Left renal pelvis (tissue), 4 donors: Measurements from ENCODE around the gene CLCN6. TPM values are rescaled to one million over a fixed set of nuclear protein-coding genes. Genes with fewer than 3 reads are reported as not detected.
"Not testable (repeated sequence)": the region's sequence is repeated elsewhere in the genome, so short reads cannot be mapped to it uniquely, and the experiment has no call there.

Source experiments
- DNase-seq, 4 donors: peaks; one replicate each; pipeline ENCODE4 v3.0.0-alpha.2; 2013; ENCODE audit warnings: low read depth in 4 of 4, low spot score in 3 of 4
- polyA plus RNA-seq, 4 donors: library from polyadenylated mRNA; unstranded; fragments of 120-200 nt; gene quantifications; one replicate each; pipeline ENCODE4 v1.2.1, GENCODE V29; 2013; ENCODE audit not compliant: insufficient read length in 4 of 4

The CLCN6 gene
- polyA plus RNA-seq, 4 donors: 13.8 to 28.3 (median 18.6) TPM

- no peak for DNase-seq
Measured at GRCh38 chr1:11794446-11795237, 11.3 kb upstream of the CLCN6 start.

- DNase-seq: no peak
Measured at GRCh38 chr1:11795238-11795890, 10.6 kb upstream of the CLCN6 start.

- DNase-seq: no peak
Measured at GRCh38 chr1:11796036-11796828, 9.8 kb upstream of the CLCN6 start.

GRCh38 chr1:11797525-11798216, 8.3 kb upstream of the CLCN6 start:
- no peak for DNase-seq

- no peak for DNase-seq
Measured at GRCh38 chr1:11799099-11799498, 6.9 kb upstream of the CLCN6 start.

- no peak for DNase-seq
Measured at GRCh38 chr1:11799896-11800295, 6.1 kb upstream of the CLCN6 start.

- no peak for DNase-seq
Measured at GRCh38 chr1:11800391-11800755, 5.6 kb upstream of the CLCN6 start.

GRCh38 chr1:11800756-11801433, 5.1 kb upstream of the CLCN6 start:
- no peak for DNase-seq

GRCh38 chr1:11802616-11802972, 3.4 kb upstream of the CLCN6 start:
- DNase-seq: no peak

GRCh38 chr1:11802973-11803885, 2.8 kb upstream of the CLCN6 start:
- DNase-seq: peak in 3 of 4 donors; percentile 76 to 89 (median 80)

- DNase-seq: not testable (repeated sequence)
Measured at GRCh38 chr1:11803924-11804665, 1.9 kb upstream of the CLCN6 start.

- DNase-seq: no peak
Measured at GRCh38 chr1:11804666-11805421, 1.1 kb upstream of the CLCN6 start.

- no peak for DNase-seq
Measured at GRCh38 chr1:11806307-11806936, 431 bp downstream of the CLCN6 start.

- DNase-seq: no peak
Measured at GRCh38 chr1:11807133-11807532, 1.1 kb downstream of the CLCN6 start.

GRCh38 chr1:11813021-11813420, 7.0 kb downstream of the CLCN6 start:
- no peak for DNase-seq

GRCh38 chr1:11817192-11817591, 11.2 kb downstream of the CLCN6 start:
- DNase-seq: no peak

- no peak for DNase-seq
Measured at GRCh38 chr1:11822091-11822490, 16.1 kb downstream of the CLCN6 start.
